Stimulated activated memory B cell treated with anti-CD40 and anti-IgM and Interleukin-4, amounts not matched to agents 10 μg/mL and 1 μg/mL and 100 μg/mL, for 72 hours (primary cell): ENCODE measurements around the gene KRTAP26-1.

Experiments used
- ATAC-seq: fragments of 150-1000 bp; cut with Tn5 transposase; 2 replicates; pipeline ENCODE4 v1.10.0; 2021
- H3K27ac Mint-ChIP-seq: one replicate; pipeline ENCODE4 v1.8.0; 2022; ENCODE audit warnings: mild to moderate bottlenecking, mixed read lengths
- H3K27me3 Mint-ChIP-seq: one replicate; pipeline ENCODE4 v1.8.0; 2022; ENCODE audit warnings: mixed read lengths
- H3K36me3 Mint-ChIP-seq: one replicate; pipeline ENCODE4 v1.8.0; 2022; ENCODE audit warnings: mixed read lengths
- H3K4me1 Mint-ChIP-seq: one replicate; pipeline ENCODE4 v1.8.0; 2022; ENCODE audit warnings: mixed read lengths
- H3K4me3 Mint-ChIP-seq: one replicate; pipeline ENCODE4 v1.8.0; 2022; ENCODE audit warnings: mild to moderate bottlenecking, moderate library complexity, mixed read lengths
- H3K9me3 Mint-ChIP-seq: one replicate; pipeline ENCODE4 v1.8.0; 2022; ENCODE audit warnings: mixed read lengths

The KRTAP26-1 gene

GRCh38 chr21:30320215-30320614 is at the start of gene KRTAP26-1:
Gene KRTAP26-1, minus strand, starts transcription at chr21:30320315. Its CDS starts 280 bp downstream, at chr21:30320035.
- Mint-ChIP-seq H3K9me3 (peaks cover 6% of the 10 kb centered on the region), H3K4me1 (no peaks in the 10 kb centered on the region), H3K27ac (no peak within 1 kb of the TSS), H3K27me3 (no peaks in the 10 kb centered on the region), H3K4me3 (no peak within 1 kb of the TSS), H3K36me3 (no peaks in the 10 kb centered on the region)
- no peak for ATAC-seq

- H3K27ac Mint-ChIP-seq, result no peak overlapping the region
These were observed 35.8 kb upstream of the KRTAP26-1 start for GRCh38 chr21:30355906-30356305.

GRCh38 chr21:30354308-30355005 is 34.3 kb upstream of the KRTAP26-1 start:
- H3K27ac Mint-ChIP-seq, result no peak overlapping the region
- no peak for ATAC-seq
- peaks cover 6% of the 10 kb centered on the region for H3K9me3 Mint-ChIP-seq
- H3K4me1 Mint-ChIP-seq, result no peaks in the 10 kb centered on the region
- H3K4me3 Mint-ChIP-seq, result no peak overlapping the region
- no peaks in the 10 kb centered on the region for H3K27me3 Mint-ChIP-seq
- no peaks in the 10 kb centered on the region for H3K36me3 Mint-ChIP-seq

More at GRCh38 chr21:30355906-30356305, 35.8 kb upstream of the KRTAP26-1 start:
- H3K36me3 Mint-ChIP-seq, result no peaks in the 10 kb centered on the region
- no peaks in the 10 kb centered on the region for H3K27me3 Mint-ChIP-seq
- peaks cover 6% of the 10 kb centered on the region for H3K9me3 Mint-ChIP-seq
- H3K4me1 Mint-ChIP-seq, result no peaks in the 10 kb centered on the region
- ATAC-seq, result no peak
- H3K4me3 Mint-ChIP-seq, result no peak overlapping the region

GRCh38 chr21:30351534-30351933 is 31.4 kb upstream of the KRTAP26-1 start:
- peaks cover 6% of the 10 kb centered on the region for H3K9me3 Mint-ChIP-seq
- H3K36me3 Mint-ChIP-seq, result no peaks in the 10 kb centered on the region
- no peak for ATAC-seq
- no peak overlapping the region for H3K27ac Mint-ChIP-seq
- H3K4me1 Mint-ChIP-seq, result no peaks in the 10 kb centered on the region
- no peak overlapping the region for H3K4me3 Mint-ChIP-seq
- H3K27me3 Mint-ChIP-seq, result no peaks in the 10 kb centered on the region

DNA sequence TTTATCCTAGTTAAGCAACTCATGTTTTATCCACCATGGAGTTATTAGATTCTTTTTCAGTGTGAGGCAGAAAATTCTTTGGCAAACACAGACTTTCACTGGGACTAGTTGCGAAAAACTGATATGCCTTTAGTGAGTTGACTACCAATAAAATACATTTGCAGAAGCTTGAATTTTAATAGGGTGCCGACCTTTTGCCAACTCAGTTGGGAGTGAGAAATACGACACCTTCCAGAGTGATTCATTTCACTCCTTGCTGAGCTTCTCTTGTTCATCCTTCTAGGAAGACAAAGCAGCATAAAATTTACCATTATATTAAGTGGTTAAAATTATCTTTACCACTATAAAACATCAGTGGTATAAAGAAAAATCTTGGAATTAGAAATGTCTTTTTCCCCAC is 29.5 kb upstream of the KRTAP26-1 start:
- peaks cover 6% of the 10 kb centered on the region for H3K9me3 Mint-ChIP-seq
- no peak overlapping the region for H3K4me3 Mint-ChIP-seq
- H3K4me1 Mint-ChIP-seq, result no peaks in the 10 kb centered on the region
- ATAC-seq, result no peak
- no peaks in the 10 kb centered on the region for H3K36me3 Mint-ChIP-seq
- no peak overlapping the region for H3K27ac Mint-ChIP-seq
- no peaks in the 10 kb centered on the region for H3K27me3 Mint-ChIP-seq

DNA sequence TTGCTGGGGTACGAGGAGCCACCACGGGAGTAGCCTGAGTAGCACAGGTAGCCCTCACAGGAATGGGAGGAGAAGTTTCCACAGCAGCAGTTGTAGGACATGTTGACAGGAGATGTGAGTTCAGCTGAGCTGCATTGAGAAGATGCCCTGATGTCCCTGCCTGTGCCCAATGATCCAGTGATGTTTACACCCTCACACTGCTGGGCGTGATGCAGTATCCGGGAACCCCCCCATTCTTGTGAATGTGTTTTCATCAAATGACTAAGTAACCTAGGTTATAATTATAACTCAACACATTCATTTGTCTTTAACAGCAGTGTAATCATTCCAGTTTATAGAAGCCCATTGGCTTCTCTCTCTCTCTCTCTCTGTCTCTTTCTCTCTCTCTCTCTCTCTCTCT is 28.4 kb upstream of the KRTAP26-1 start, which contains the start of gene KRTAP23-1:
TSS of gene KRTAP23-1 (minus strand) at position 101 of the 400 bp plus-strand sequence. CDS start at position 101, 0 bp downstream.
- no peaks in the 10 kb centered on the region for H3K4me1 Mint-ChIP-seq
- peak; percentile 12 for ATAC-seq

GRCh38 chr21:30345014-30345413 is 24.9 kb upstream of the KRTAP26-1 start:
- Mint-ChIP-seq H3K4me3 (no peak overlapping the region), H3K27me3 (no peaks in the 10 kb centered on the region), H3K9me3 (no peaks in the 10 kb centered on the region), H3K4me1 (no peaks in the 10 kb centered on the region), H3K36me3 (no peaks in the 10 kb centered on the region), H3K27ac (no peak overlapping the region)
- no peak for ATAC-seq

More for the DNA sequence above, 28.4 kb upstream of the KRTAP26-1 start, which contains the start of gene KRTAP23-1:
- Mint-ChIP-seq H3K36me3 (no peaks in the 10 kb centered on the region), H3K27ac (no peak within 1 kb of the TSS), H3K9me3 (peaks cover 3% of the 10 kb centered on the region), H3K4me3 (no peak within 1 kb of the TSS), H3K27me3 (no peaks in the 10 kb centered on the region)

DNA sequence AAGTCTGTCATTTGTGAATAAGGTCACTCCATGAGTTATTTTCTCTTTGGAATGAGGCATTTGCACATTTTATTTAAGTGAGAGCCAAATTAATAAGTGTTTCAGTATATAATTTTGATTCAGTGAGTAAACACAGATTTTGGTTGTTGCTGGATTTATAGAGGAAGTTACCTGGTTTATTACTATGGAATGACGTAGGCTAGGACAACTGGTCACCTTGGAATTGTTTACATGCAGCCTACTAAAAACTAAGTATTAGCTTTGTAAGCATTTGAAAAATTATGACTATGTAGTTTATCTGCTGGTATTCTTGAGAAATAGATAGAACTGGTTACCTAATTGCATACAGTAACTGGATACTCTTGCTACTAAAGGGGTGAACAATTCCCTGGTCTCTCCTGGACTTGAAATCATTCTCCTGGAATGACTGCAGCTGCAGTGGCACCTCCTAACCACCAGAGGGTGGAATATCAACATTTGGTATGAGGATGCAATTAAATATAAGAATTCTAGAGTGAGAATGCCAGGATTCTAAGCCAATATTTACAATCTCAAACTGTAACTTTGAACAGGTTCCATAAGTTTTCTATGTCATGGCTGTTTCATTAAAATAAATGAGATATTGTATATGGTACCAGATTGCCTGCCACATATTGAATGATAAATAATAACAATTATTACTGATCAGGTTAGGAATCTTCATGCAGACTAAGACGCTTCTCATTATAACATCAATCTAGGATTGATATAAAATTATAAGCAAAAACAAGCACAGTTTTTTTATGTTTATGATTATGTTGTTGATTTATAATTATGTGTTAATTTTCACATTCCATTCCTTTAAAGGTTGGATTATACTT is 20.8 kb upstream of the KRTAP26-1 start:
- Mint-ChIP-seq H3K27ac (no peak overlapping the region), H3K27me3 (no peaks in the 10 kb centered on the region), H3K4me1 (no peaks in the 10 kb centered on the region), H3K9me3 (no peaks in the 10 kb centered on the region), H3K4me3 (no peak overlapping the region), H3K36me3 (no peaks in the 10 kb centered on the region)
- ATAC-seq, result no peak

DNA sequence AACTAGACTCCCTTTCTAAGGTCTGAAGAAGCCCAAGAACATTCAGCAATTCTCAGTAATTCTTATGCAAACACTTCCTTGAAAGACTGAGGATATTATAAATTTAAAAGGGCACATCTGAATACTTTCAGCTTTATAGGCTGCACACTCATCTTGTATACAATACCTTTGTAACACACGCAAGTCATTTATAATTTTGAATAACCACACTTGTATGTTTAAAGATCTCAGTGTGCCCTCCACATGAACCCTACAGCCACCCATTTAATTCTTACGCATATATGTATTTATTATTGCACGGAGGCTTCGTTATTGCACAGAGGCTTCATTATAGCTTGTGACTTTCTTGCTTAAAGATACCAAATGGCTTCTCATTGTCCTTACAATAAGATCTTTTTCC is 18.6 kb upstream of the KRTAP26-1 start:
- H3K27ac Mint-ChIP-seq, result no peak overlapping the region

DNA sequence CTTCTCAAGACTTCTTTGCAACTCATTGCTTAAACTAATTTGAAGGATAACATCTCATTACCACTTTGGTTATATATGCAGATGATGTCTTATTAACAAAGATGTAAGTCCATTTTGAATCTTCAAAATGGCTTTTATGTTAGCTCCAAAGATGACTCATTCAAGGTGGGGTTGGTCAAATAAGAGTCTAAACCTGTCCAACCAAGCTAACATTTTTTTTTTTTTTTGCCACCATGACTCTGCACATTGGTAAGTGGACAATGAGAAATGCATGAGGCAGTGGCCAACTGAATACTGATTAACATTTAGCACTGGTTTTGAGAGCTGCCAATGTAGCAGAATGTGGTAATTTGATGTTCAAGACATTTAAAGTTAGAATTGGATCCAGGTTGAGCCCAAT is 17.7 kb upstream of the KRTAP26-1 start:
- H3K9me3 Mint-ChIP-seq, result no peaks in the 10 kb centered on the region
- no peaks in the 10 kb centered on the region for H3K4me1 Mint-ChIP-seq
- no peaks in the 10 kb centered on the region for H3K27me3 Mint-ChIP-seq
- no peak overlapping the region for H3K27ac Mint-ChIP-seq
- ATAC-seq, result no peak
- no peak overlapping the region for H3K4me3 Mint-ChIP-seq
- H3K36me3 Mint-ChIP-seq, result no peaks in the 10 kb centered on the region

More for the DNA sequence above, 18.6 kb upstream of the KRTAP26-1 start:
- no peaks in the 10 kb centered on the region for H3K4me1 Mint-ChIP-seq
- H3K27me3 Mint-ChIP-seq, result no peaks in the 10 kb centered on the region
- no peak overlapping the region for H3K4me3 Mint-ChIP-seq
- H3K9me3 Mint-ChIP-seq, result no peaks in the 10 kb centered on the region
- no peaks in the 10 kb centered on the region for H3K36me3 Mint-ChIP-seq
- no peak for ATAC-seq

DNA sequence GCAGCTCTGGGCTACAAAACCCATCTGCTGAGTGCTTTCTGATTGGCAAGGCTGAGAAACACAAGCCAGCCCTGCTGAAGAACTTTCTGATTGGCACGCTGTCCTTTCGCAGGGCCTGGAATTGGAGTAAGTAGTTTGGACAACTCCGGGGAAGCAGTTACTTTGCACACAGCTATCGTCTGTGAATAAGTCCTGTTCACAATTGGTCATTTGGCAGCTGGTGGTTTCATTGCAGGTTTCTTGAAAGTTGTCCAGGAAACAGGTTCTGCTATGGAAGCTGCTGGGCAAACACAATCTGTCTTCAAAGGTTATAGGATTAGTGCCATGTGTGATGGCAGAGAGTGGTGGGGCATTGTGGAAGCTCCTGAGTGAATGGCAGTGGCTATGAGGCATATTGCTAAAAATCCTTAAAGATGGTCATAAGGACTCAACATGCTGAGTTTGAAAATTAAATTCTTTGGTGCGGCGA is 17.2 kb upstream of the KRTAP26-1 start, which contains the start of gene KRTAP27-1:
TSS of gene KRTAP27-1 (minus strand) at position 419 of the 469 bp plus-strand sequence. CDS start at position 393, 26 bp downstream.
- Mint-ChIP-seq H3K27ac (no peak within 1 kb of the TSS), H3K36me3 (no peaks in the 10 kb centered on the region), H3K9me3 (no peaks in the 10 kb centered on the region), H3K4me1 (no peaks in the 10 kb centered on the region), H3K4me3 (no peak within 1 kb of the TSS), H3K27me3 (no peaks in the 10 kb centered on the region)
- ATAC-seq, result no peak

DNA sequence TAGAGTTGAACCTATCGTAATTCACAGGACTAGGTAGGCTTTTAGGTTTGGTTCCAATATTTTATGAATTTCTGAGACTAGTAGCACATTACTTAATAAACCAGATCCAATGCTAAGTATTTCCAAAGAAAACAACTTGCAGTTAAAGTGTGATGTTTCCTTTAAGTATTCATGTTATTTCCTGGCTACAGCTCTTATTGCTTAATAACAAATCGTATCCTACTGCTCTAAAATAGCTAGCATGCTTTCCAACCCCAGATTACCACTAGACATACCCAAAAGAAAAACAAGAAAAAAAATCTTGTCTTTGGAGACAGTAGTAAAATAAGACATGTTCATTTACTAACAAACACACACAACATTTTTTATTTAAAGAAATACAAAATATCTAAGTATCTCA is 16.5 kb upstream of the KRTAP26-1 start:
- H3K36me3 Mint-ChIP-seq, result no peaks in the 10 kb centered on the region
- H3K27ac Mint-ChIP-seq, result no peak overlapping the region
- no peak overlapping the region for H3K4me3 Mint-ChIP-seq
- ATAC-seq, result no peak
- no peaks in the 10 kb centered on the region for H3K4me1 Mint-ChIP-seq
- no peaks in the 10 kb centered on the region for H3K9me3 Mint-ChIP-seq
- no peaks in the 10 kb centered on the region for H3K27me3 Mint-ChIP-seq

GRCh38 chr21:30333736-30334135 is 13.6 kb upstream of the KRTAP26-1 start:
- H3K9me3 Mint-ChIP-seq, result no peaks in the 10 kb centered on the region
- no peaks in the 10 kb centered on the region for H3K27me3 Mint-ChIP-seq
- no peaks in the 10 kb centered on the region for H3K36me3 Mint-ChIP-seq
- ATAC-seq, result no peak
- no peaks in the 10 kb centered on the region for H3K4me1 Mint-ChIP-seq
- H3K27ac Mint-ChIP-seq, result no peak overlapping the region
- no peak overlapping the region for H3K4me3 Mint-ChIP-seq

GRCh38 chr21:30332681-30333080 is 12.6 kb upstream of the KRTAP26-1 start:
- Mint-ChIP-seq H3K4me3 (no peak overlapping the region), H3K9me3 (no peaks in the 10 kb centered on the region), H3K27ac (no peak overlapping the region), H3K27me3 (no peaks in the 10 kb centered on the region), H3K4me1 (no peaks in the 10 kb centered on the region), H3K36me3 (no peaks in the 10 kb centered on the region)
- ATAC-seq, result no peak

DNA sequence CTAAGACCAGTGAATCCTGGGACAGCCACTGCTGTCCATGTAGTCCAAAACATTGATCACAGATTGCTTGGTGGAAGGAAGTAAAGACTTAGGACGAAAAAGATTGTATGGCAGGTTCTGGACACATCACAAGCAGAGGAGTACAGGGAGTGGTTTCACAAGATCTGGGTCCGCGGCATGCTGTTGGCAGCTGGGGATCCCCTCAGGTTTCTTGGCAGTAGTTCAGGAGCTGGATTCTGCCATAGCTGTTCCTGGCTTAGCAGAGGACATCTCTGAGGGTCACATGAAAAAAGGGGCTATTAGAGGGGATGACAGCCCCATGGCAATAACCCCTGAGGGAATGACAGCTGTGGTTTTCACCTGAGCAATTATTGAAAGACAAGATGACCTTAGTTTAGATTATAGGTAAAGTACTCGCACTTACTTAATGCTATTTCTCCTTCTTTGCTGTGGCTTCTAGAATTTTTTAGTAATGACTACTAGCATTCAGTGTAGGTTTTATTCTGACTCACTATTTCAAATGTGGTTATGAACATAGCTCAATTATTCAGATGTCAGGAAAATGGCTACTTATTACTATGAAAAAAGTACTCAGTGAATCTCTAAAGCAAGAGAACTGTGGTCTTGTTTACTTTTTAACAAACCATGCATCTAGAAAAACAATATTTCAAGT is 9.2 kb upstream of the KRTAP26-1 start:
- no peaks in the 10 kb centered on the region for H3K27me3 Mint-ChIP-seq
- ATAC-seq, result no peak
- H3K4me3 Mint-ChIP-seq, result no peak overlapping the region
- H3K27ac Mint-ChIP-seq, result no peak overlapping the region
- H3K4me1 Mint-ChIP-seq, result no peaks in the 10 kb centered on the region
- peaks cover 5% of the 10 kb centered on the region for H3K9me3 Mint-ChIP-seq
- no peaks in the 10 kb centered on the region for H3K36me3 Mint-ChIP-seq
